Neutrophil (primary cell): ENCODE data around the gene EHMT1.

Experiments used
- H3K27ac ChIP-seq: fragments of 200-600 bp; sonication (generic); 2 replicates; pipeline ENCODE4 v1.5.1; 2016; ENCODE audit warnings: mild to moderate bottlenecking, moderate library complexity
- H3K27me3 ChIP-seq: fragments of 200-600 bp; sonication (generic); 2 replicates; pipeline ENCODE4 v1.6.0; 2016; ENCODE audit warnings: mild to moderate bottlenecking
- H3K36me3 ChIP-seq: fragments of 200-600 bp; sonication (generic); 2 replicates; pipeline ENCODE4 v1.5.1; 2017
- H3K4me1 ChIP-seq, 2 experiments: fragments of 200-600 bp in 1 of 2; sonication (generic) in 1 of 2; 1 replicate in 1 of 2; 2 replicates in 1 of 2; pipeline versions ENCODE4 v1.5.1 to v1.6.1; 2013 to 2016; ENCODE audit warnings: low read depth in 1 of 2, low read length in 1 of 2, mild to moderate bottlenecking in 1 of 2, moderate library complexity in 1 of 2; ENCODE audit not compliant: control insufficient read depth in 1 of 2, insufficient read depth in 1 of 2
- H3K4me3 ChIP-seq, 2 experiments: fragments of 200-600 bp in 1 of 2; sonication (generic) in 1 of 2; 1 replicate in 1 of 2; 2 replicates in 1 of 2; pipeline ENCODE4 v1.5.1; 2013 to 2016; ENCODE audit warnings: low read depth in 1 of 2, low read length in 1 of 2, mild to moderate bottlenecking in 1 of 2, moderate library complexity in 1 of 2
- H3K9me3 ChIP-seq: fragments of 200-600 bp; sonication (generic); 2 replicates; pipeline ENCODE4 v1.5.1; 2016
- TF ChIP-seq, protein P1 (sequence below): fragments of 200-600 bp; sonication (generic); IDR thresholded peaks from 2 replicates; pipeline ENCODE4 v1.5.1; 2016; ENCODE audit warnings: antibody characterized with exemption

Gene EHMT1

DNA sequence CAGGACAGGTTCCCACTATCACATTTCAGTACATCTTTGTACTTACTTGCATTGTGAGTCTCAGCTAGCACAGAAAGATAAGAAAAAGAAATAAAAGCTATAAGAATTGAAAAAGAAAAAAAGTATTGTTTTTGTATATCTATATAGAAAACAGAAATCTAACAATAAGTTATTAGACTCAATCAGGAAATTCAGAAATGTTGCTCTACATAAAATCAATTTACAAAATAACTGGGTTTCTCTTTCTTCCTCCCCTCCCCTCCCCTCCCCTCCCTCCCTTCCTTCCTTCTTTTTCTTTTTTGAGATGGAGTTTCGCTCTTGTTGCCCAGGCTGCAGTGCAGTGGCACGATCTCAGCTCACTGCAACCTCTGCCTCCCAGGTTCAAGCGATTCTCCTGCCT is 251.6 kb downstream of the EHMT1 start:
- TF ChIP-seq, protein P1, sequence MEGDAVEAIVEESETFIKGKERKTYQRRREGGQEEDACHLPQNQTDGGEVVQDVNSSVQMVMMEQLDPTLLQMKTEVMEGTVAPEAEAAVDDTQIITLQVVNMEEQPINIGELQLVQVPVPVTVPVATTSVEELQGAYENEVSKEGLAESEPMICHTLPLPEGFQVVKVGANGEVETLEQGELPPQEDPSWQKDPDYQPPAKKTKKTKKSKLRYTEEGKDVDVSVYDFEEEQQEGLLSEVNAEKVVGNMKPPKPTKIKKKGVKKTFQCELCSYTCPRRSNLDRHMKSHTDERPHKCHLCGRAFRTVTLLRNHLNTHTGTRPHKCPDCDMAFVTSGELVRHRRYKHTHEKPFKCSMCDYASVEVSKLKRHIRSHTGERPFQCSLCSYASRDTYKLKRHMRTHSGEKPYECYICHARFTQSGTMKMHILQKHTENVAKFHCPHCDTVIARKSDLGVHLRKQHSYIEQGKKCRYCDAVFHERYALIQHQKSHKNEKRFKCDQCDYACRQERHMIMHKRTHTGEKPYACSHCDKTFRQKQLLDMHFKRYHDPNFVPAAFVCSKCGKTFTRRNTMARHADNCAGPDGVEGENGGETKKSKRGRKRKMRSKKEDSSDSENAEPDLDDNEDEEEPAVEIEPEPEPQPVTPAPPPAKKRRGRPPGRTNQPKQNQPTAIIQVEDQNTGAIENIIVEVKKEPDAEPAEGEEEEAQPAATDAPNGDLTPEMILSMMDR, result no peak
- no peak overlapping the region for H3K4me3 ChIP-seq
- H3K36me3 ChIP-seq, result no peaks in the 10 kb centered on the region
- peaks cover 13% of the 10 kb centered on the region for H3K27me3 ChIP-seq
- no peaks in the 10 kb centered on the region for H3K9me3 ChIP-seq
- H3K27ac ChIP-seq, result no peak overlapping the region
- H3K4me1 ChIP-seq, result no peaks in the 10 kb centered on the region

DNA sequence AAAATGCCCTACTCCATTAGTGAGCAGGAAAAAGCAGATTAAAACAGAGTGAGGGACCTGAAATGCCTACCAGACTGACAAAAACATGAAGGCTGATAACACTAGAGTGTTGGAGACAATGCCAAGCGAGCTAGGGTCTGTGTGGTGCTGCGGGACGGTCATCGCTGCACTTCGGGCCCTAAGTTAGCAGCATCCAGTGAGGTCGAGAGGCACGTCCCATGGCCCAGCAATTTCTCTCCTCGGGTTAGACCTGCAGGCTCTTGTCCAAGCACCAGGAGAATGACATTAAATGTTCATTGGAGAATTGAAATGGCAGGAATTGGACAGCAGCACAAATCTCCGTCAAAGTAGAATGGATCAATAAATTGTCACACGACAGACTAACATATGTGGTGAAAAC is 253.5 kb downstream of the EHMT1 start:
- Histone ChIP-seq H3K4me3 (no peak overlapping the region), H3K27me3 (peaks cover 31% of the 10 kb centered on the region), H3K4me1 (no peaks in the 10 kb centered on the region), H3K27ac (no peak overlapping the region), H3K9me3 (no peaks in the 10 kb centered on the region), H3K36me3 (no peaks in the 10 kb centered on the region)
- TF ChIP-seq, protein P1, result no peak

DNA sequence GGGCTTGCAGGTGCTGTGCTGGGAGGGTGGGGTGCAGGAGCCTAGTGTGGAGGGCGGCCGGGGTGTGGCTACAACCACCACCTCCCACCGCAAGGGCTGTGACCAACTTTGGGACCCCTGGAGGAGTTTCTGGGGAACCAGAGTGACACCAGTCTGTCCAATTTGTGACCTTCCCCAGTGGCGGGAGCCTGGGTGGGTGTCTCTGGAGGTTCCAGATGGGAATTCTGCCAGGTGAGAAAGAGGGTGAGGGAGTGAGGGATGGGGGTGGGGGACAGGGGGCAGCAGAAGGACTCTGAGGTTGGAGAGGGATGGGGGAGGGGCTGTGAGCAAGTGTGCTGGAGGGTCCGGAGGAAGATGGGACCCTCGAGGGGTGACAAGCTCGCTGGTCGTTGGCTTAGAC is 254.6 kb downstream of the EHMT1 start:
- H3K27ac ChIP-seq, result no peak overlapping the region

DNA sequence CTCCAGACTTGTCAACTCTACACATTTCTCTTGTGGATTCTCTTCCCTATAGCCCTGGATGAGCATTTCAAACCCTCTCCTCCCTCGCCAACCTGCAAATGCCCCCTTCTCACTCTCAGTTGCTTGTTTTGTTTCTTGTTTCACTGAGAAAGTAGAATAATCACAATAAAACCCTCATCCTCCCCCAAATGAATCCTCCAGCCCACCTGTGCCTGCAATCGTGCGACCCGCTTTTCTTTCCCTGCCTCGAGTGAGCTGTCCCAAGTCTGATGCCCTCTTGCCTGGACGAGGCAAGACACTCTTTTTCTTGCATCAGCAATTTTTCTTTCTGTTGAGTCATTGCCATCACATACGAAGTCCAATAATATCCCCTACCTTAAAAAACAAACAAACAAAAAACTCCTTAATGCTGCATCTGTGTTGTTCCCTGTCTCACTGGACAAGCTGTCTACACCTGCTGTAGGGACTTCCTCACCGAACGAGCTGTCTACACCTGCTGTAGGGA is 255.1 kb downstream of the EHMT1 start:
- Histone ChIP-seq H3K4me3 (no peak overlapping the region), H3K27me3 (peaks cover 44% of the 10 kb centered on the region), H3K4me1 (no peaks in the 10 kb centered on the region), H3K27ac (no peak overlapping the region), H3K36me3 (no peaks in the 10 kb centered on the region), H3K9me3 (no peaks in the 10 kb centered on the region)
- TF ChIP-seq, protein P1, result no peak

More for the DNA sequence above, 254.6 kb downstream of the EHMT1 start:
- TF ChIP-seq, protein P1, result no peak
- no peaks in the 10 kb centered on the region for H3K36me3 ChIP-seq
- H3K9me3 ChIP-seq, result no peaks in the 10 kb centered on the region
- no peak overlapping the region for H3K4me3 ChIP-seq
- peaks cover 39% of the 10 kb centered on the region for H3K27me3 ChIP-seq
- no peaks in the 10 kb centered on the region for H3K4me1 ChIP-seq

DNA sequence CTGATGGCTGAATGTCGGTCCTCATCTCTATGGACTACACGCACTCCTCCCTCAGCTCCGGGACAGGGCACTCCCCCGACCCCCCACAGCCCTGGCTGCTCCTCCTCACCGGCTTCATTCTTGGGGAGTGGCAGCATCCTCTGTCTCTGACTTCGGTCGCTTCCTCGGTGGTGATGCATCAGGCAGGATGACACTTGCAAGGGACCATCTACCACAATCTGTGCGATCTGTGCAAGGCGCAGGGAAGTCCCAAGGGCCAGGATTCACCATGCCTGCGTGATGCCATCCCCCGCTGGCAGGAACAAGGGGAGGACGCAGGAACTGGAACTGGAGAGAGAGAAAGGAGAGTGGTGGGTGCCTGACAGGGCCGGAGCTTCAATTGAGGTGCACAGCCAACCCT is 256.5 kb downstream of the EHMT1 start:
- Histone ChIP-seq H3K27me3 (peaks cover 55% of the 10 kb centered on the region), H3K4me3 (no peak overlapping the region), H3K4me1 (no peaks in the 10 kb centered on the region), H3K9me3 (no peaks in the 10 kb centered on the region), H3K36me3 (no peaks in the 10 kb centered on the region), H3K27ac (no peak overlapping the region)
- TF ChIP-seq, protein P1, result no peak

DNA sequence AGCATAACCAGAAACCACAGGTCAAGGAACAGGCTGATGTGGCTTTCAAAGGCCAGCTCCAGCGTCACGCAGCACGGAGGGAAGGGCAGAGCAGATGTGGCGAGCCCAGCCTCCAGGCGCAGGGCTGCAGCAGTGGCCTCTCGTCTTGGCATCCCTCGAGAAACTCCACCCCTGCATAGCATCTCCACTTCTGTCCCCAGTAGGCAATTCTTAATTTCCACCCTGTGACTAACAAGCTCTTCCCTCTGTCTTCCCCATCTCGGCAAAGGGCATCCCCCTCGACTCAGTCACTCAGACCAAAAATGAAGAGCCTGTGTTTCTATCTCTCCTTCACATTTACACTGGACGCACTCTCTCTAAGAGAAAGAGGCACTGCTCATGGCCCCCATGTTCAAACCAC is 257.0 kb downstream of the EHMT1 start:
- Histone ChIP-seq H3K4me3 (no peak overlapping the region), H3K27ac (no peak overlapping the region), H3K36me3 (no peaks in the 10 kb centered on the region), H3K27me3 (peaks cover 60% of the 10 kb centered on the region), H3K9me3 (no peaks in the 10 kb centered on the region), H3K4me1 (no peaks in the 10 kb centered on the region)
- TF ChIP-seq, protein P1, result no peak
